NCI-H526 treated with DMSO at 0.1 percent for 48 hours (cell line): ENCODE data around the gene INVS.
"Not testable (repeated sequence)": the region's sequence is repeated elsewhere in the genome, so short reads cannot be mapped to it uniquely, and the experiment has no call there.

ENCODE experiments used
- DNase-seq: peaks from one replicate; lab custom pipeline; 2025; lab: John Stamatoyannopoulos, UW

The INVS gene

DNA sequence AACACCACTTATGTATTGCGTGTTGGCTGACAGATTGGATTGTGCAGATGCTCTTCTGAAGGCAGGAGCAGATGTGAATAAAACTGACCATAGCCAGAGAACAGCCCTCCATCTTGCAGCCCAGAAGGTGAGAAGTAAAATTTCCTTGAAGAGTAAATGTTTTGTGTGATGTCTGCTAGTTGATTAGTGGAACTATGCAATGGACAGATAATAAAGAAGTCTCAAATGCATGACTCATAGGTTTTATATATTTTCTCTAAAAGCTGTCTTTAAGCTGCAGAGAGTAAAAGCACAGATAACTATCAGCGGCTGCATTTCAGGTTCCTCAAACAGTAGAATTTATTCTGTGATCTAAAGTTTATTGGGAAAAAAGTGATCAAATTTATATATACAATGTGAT is 27.4 kb downstream of the INVS start:
- no peak for DNase-seq

DNA sequence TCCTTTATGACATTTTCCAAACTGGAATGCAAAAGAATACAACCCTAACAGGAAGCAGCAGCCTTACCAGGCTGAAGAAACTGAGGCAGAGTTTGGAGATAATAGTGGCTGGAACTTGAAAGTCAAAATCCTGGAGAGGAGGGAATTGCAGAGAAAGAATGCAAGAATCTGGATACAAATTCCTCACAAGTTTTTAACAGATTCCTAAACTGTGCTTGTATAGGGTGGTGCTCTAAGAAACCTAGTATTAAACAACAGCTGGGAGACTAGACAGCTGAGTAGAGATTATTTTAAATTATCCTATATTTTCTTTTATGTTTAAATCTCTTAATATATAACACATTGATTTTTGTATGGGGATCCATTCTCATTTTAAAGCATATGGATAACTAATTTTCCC is 30.7 kb downstream of the INVS start:
- no peak for DNase-seq

DNA sequence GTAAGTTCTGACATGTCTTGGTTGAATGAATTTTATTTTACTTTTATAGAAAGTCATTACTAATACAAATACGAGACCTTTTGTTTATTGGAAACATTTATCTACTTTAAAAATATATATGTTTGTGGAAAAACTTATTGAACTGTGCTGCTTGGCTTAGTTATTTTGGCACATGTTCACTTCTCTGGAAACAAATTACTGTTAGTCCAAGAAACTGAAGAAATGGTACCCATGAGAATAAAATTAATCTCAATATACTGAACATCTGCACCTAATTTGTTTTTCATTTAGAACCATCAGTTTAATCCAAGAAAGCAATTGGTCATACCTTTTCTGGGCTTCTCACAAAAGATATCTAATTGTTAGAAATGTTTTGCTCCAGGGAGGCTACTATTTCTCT is 32.2 kb downstream of the INVS start:
- DNase-seq = no peak

DNA sequence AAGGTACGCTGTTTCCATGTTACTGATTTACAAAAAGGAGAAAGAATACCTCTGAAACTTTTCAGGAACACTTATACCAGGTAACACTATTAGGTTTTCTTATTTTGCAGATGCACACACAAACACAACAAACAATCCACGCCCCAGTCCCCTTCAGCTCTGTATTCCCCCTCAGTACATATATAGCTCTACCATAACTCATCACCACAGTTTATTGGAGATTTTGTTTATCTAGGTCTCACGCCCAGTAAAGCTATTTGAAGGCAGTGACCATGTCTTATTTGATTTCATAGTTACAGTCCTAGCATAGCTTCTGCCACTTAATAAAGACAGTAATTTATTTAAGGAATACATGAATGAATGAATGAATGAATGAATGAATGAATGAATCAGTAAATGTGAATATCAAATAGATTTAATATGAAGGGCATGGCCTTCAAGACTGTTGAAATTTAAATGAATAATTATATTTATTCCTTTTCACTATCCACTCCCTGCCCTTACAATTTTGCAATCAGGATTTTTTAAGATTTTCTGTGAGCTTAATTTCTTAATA is 32.9 kb downstream of the INVS start:
- DNase-seq = no peak

DNA sequence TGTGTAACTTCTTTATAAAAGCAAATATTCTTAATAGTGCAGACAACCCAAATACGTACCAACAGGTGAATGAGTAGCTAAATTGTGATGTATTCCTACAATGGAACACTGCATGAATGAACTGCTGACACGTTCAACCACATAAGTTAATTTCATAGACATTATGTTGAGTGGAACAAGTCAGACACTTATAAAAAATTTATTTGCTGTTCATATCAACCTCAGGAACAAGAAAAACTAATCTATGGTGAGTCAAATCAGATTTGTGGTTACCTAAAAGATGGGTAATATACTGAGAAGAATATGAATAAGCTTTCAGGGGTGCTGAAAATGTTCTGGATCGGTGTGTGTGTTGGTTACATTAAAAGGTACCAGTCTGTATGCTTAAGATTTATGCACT is 35.7 kb downstream of the INVS start:
- no peak for DNase-seq

- not testable (repeated sequence) for DNase-seq
Observed at GRCh38 chr9:100136799-100137198, 37.8 kb downstream of the INVS start.

GRCh38 chr9:100140303-100140702 is 41.3 kb downstream of the INVS start:
- not testable (repeated sequence) for DNase-seq

DNA sequence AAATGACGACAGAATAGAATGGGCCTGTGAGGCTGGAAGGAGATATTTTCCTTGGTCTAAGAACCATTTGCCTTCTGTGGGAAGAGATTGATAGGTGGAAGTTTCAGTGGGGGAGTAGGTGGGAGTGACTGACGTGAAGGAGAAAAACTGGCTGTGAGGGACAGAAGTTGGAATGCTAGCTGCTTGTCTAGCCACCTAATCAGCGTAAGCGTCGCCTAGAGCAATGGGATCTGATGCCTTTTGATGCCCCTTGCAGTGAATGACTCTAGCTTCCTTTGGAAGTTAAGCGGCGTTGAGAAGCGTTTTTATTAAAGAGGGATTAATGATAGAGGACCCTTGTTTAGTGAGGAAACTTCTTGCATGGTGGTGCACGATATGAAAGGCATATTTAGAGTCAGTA is 42.8 kb downstream of the INVS start:
- DNase-seq = not testable (repeated sequence)

DNA sequence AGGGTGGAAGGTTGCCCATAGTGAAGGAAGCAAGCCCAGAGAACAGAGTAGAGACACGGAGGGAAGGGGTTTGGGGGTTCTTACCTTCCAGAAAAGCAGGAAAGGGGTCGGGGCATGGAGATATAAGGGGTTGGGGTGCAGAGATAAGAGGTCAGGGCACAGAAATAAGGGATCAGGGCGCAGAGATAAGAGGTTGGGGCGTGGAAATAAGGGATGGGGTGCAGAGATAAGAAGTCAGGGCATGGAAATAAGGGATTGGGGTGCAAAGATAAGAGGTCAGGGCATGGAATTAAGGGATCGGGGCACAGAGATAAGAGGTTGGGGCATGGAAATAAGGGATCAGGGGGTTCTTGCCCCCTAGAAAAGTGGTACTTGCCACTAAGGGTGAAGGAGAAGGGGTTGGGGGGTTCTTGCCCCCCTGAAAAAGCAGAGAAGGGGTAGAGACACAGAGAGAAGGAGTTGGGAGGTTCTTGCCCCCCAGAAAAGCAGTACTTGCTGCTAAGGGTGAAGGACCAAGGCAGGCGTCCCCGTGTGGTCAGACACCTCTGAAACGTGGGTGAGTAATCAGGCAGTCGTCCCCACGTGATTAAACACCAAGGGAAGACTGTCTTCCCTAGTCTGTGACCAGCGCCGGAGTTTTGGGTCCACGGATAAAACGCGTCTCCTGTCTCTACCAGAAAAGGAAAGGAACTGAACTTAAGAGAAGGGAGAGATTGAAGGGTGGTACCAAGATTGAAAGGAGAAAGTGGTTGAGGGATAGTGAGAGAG is 46.3 kb downstream of the INVS start:
- DNase-seq = not testable (repeated sequence)

DNA sequence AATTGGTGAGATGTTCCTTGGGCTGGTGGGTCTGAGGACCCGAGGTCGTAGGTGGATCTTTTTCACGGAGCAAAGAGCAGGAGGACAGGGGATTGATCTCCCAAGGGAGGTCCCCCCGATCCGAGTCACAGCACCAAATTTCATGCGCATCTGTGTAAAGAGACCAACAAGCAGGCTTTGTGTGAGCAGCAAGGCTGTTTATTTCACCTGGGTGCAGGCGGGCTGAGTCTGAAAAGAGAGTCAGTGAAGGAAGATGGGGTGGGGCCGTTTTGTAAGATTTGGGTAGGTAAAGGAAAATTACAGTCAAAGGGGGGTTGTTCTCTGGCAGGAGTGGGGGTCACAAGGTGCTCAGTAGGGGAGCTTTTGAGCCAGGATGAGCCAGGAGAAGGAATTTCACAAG is 46.9 kb downstream of the INVS start:
- not testable (repeated sequence) for DNase-seq

DNA sequence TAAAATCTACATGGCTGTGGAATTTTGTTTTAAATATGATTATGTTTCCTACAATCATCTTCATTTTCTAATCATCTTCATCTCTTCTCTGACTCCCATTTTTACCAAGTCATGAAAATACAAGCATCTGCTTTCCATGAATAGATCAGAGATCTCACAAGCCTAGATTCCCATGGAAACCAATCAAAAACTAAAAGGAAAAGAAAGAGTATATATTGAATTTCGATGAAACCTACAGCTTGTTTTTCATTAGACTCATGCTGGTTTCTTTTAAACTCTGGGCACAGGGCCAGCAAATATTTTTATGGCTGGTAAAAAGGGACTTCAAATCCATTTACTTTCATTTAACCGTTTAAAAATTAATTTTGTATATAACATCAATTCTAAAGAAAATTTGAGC is 51.2 kb downstream of the INVS start:
- no peak for DNase-seq

- DNase-seq = no peak
Observed at GRCh38 chr9:100160021-100160420, 61.0 kb downstream of the INVS start.

- no peak for DNase-seq
Observed at GRCh38 chr9:100167176-100167575, 68.1 kb downstream of the INVS start.

DNA sequence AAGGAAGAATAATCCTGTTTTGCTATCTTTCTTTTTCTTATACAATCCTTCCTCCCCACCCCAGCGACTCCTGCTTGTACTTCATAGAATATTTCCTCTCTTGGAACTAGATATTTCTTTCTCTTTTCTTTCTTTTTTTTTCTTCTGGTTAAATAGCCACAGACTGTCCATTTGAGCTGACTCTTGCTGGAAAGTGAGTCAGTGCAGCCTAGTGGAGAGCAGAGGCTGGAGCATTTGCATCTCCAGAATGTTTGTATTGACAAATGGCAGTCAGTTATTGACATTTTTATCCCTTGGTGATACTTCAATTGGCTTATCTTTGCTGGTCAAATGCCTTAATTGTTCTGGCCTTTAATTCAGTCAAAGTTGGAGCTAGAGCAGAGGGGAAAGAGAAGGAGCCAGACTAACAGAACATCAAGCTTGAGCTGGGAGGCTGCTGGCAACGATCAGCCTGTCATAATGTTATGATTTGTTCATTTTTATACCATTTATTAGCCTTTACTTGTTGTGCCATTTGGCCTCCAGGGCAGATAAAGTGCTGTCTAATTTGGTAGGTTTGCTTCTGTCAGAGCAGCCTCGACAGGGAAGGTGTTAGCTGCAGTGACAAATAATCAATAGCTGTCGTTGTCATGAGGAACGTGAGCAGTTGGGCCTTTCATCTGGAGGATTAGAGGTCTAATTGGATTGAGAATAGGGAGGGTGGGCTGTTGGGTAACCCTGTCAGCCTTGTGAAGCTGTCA is 69.0 kb downstream of the INVS start:
- no peak for DNase-seq

DNA sequence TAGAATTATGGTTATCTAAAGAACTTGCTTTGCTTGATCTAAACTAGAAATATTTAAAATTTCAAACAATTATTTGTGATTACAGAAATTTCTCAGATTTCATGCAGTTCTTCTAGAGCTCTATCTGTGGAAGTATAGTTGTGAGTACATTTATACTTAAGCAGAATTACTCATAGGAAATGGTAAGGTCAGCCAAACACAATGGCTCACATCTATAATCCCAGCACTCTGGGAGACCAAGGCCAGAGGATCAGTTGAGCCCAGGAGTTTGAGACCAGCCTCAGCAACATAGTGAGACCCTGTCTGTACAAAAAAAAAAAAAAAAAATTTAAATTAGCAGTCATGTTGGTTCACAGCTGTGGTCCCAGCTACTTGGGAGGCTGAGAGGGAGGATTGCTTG is 71.0 kb downstream of the INVS start:
- DNase-seq = no peak

DNA sequence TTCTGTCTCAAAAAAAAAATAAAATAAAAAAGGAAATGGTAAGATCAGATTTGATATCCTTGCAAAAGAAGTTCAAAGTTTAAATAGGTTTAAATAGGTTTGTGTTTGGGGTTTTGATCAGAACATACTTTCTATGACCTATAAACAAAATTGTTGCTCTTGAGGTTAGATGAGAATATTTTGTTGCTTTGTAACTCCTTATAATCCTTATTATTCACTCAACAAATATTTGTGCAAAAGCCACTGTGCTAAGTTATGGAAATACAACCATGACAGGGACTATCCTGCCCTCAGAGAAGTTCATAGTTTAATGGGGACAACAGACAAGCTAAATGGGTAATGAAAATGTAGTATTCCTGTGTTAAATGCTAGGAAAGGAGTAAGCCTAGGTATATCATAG is 71.5 kb downstream of the INVS start:
- no peak for DNase-seq

GRCh38 chr9:100186356-100186755 is 87.3 kb downstream of the INVS start:
- DNase-seq = no peak

DNA sequence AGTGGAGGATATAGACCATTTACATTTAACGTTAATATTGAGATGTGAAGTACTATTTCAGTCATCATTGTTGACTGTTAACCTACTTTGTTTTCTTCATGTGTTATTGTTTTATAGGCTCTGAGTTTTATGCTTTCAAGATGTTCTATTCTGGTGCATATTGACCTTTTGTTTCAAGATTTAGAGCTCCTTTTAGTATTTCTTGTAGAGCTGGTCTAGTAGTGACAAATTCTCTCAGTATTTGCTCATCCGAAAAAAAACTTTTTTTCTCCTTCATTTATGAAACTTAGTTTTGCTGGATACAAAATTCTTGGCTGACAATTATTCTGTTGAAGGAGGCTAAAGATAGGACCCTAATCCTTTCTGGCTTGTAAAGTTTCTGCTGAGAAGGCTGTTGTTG is 91.3 kb downstream of the INVS start:
- no peak for DNase-seq

- DNase-seq = no peak
Observed at GRCh38 chr9:100191264-100191663, 92.2 kb downstream of the INVS start.

DNA sequence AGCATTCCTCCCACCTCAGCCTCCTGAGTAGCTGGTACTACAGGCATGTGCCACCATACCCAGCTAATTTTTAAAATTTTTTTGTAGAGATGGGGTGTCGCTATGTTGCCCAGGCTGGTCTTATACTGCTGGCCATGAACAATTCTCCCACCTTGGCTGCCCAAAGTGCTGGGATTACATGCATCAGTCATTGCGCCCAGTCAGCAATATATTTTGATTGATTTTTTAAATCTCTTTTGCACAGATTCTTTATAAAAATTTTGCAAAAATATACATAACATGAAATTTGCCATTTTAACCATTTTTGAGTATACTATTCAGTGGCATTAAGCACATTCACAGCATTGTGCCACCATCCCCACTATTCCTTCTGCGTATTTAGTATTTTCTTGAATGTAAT is 94.0 kb downstream of the INVS start:
- DNase-seq = no peak

DNA sequence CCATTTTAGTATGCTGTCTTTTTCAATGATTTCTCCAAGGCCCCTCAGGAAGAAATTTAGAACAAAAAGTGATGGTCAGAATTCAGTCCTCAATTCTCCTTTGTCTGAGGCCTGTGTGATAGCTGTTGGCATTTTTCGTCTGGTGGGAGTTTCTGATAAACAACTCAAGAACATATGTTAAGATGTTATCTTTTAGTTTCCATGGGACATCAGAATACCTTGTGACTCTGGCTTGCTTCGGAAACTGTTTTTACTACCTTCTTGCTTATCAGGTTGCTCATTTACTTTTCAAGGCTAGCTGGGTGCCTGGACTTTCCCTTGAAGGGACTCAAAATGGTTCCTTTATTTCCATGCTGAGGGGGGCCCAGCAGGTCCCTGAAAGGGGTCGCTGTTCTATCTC is 97.2 kb downstream of the INVS start:
- DNase-seq = no peak

GRCh38 chr9:100196828-100197227 is 97.8 kb downstream of the INVS start:
- no peak for DNase-seq

- no peak for DNase-seq
Observed at GRCh38 chr9:100197553-100197952, 98.5 kb downstream of the INVS start.
